AG04450 (cell line): ENCODE data around the gene TNC. TPM values are rescaled to one million over a fixed set of nuclear protein-coding genes. Genes with fewer than 3 reads are reported as not detected.

Source experiments
- CTCF ChIA-PET: fragments of 300-600, 350-600 bp; formaldehyde crosslinking; extraction: SDS; loops from one replicate; lab custom pipeline; 2022; ENCODE audit warnings: antibody characterized with exemption, inconsistent platforms; lab: Charles Lee
- POLR2A ChIA-PET: fragments of 350-600 bp; formaldehyde crosslinking; extraction: SDS; loops from one replicate; lab custom pipeline; 2021; ENCODE audit warnings: antibody characterized with exemption, inconsistent platforms; lab: Yijun Ruan, JAX
- DNase-seq: peaks from one replicate; pipeline ENCODE4 v3.0.0-alpha.2; 2011; ENCODE audit warnings: low read depth, low spot score
- H3K27ac ChIP-seq: one replicate; pipeline ENCODE4 v1.5.1; 2012; ENCODE audit warnings: low read depth, low read length, control low read depth
- H3K27me3 ChIP-seq: one replicate; pipeline ENCODE4 v1.6.0; 2012; ENCODE audit warnings: low read length; ENCODE audit not compliant: control insufficient read depth, insufficient read depth
- H3K4me3 ChIP-seq: 2 replicates; pipeline ENCODE4 v1.5.1; 2011; ENCODE audit warnings: mild to moderate bottlenecking, low read depth, low read length, control low read depth
- H3K9me3 ChIP-seq: 2 replicates; pipeline ENCODE4 v1.5.1; 2012; ENCODE audit warnings: low read length; ENCODE audit not compliant: control insufficient read depth, insufficient read depth
- polyA plus RNA-seq: library from polyadenylated mRNA; depleted of rRNA; stranded (reverse); fragments of >200 nt; gene quantifications from 2 replicates; pipeline ENCODE4 v1.2.3, GENCODE V29; 2011
- TF ChIP-seq, protein P1 (sequence below): IDR thresholded peaks from 2 replicates; pipeline ENCODE4 v1.5.1; 2011; ENCODE audit warnings: low read depth, low read length, control low read depth, inconsistent platforms

The TNC gene
- polyA plus RNA-seq, 1 experiment: 265 TPM

- TF ChIP-seq, protein P1, sequence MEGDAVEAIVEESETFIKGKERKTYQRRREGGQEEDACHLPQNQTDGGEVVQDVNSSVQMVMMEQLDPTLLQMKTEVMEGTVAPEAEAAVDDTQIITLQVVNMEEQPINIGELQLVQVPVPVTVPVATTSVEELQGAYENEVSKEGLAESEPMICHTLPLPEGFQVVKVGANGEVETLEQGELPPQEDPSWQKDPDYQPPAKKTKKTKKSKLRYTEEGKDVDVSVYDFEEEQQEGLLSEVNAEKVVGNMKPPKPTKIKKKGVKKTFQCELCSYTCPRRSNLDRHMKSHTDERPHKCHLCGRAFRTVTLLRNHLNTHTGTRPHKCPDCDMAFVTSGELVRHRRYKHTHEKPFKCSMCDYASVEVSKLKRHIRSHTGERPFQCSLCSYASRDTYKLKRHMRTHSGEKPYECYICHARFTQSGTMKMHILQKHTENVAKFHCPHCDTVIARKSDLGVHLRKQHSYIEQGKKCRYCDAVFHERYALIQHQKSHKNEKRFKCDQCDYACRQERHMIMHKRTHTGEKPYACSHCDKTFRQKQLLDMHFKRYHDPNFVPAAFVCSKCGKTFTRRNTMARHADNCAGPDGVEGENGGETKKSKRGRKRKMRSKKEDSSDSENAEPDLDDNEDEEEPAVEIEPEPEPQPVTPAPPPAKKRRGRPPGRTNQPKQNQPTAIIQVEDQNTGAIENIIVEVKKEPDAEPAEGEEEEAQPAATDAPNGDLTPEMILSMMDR: no peak
- no peak overlapping the region for H3K4me3 ChIP-seq
- peak; percentile 47 for DNase-seq
- ChIA-PET POLR2A (interaction anchor here (0.6 to 1.1 kb wide), 2 partner anchors 9 to 31 kb away, joined by 3 to 5 read pairs; no protein-coding TSS in a partner anchor), CTCF (interaction anchor here (0.6 kb wide), 1 partner anchor 21 kb away, joined by 3 read pairs; no protein-coding TSS in a partner anchor)
- H3K27me3 ChIP-seq: no peaks in the 10 kb centered on the region
- peak overlapping the region; percentile 55 for H3K27ac ChIP-seq
- H3K9me3 ChIP-seq: no peaks in the 10 kb centered on the region
Observed at GRCh38 chr9:115035841-115036612, 81.9 kb downstream of the TNC start.

GRCh38 chr9:115034801-115035200 is 83.2 kb downstream of the TNC start:
- no peak overlapping the region for H3K4me3 ChIP-seq
- peak overlapping the region; percentile 55 for H3K27ac ChIP-seq
- peak; percentile 59 for DNase-seq
- TF ChIP-seq, protein P1: no peak
- ChIA-PET POLR2A (interaction anchor here (0.6 to 1.1 kb wide), 2 partner anchors 32 to 60 kb away, joined by 3 read pairs; no protein-coding TSS in a partner anchor), CTCF (interaction anchor here (0.6 to 0.7 kb wide), 2 partner anchors 20 to 366 kb away, joined by 3 to 4 read pairs; no protein-coding TSS in a partner anchor)
- no peaks in the 10 kb centered on the region for H3K27me3 ChIP-seq
- H3K9me3 ChIP-seq: no peaks in the 10 kb centered on the region

DNA sequence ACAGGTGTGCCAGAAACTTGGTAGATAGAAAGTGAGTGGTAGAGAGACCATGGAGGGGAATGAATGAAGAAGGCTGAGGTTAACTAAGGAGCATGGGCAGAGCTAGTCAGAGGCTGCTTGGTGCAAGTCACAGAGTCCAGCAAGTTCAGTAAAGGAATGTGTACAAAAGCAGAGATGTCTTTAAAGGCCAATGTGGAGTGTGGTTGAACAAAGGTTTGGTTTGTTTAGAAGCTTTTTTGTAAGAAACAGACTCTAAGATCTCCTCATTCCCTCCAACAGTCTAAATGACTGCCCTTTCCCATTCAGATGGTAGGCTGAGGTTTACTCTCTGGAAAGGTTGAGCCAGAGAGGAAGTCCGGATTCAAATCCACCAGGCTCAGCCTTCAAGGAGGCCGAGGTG is 84.2 kb downstream of the TNC start:
- POLR2A ChIA-PET: no interaction called here
- Histone ChIP-seq H3K27ac (no peak overlapping the region), H3K4me3 (no peak overlapping the region), H3K9me3 (no peaks in the 10 kb centered on the region), H3K27me3 (no peaks in the 10 kb centered on the region)
- DNase-seq: no peak
- CTCF ChIA-PET: interaction anchor here (0.7 to 2.1 kb wide), 2 partner anchors 372 to 490 kb away, joined by 3 to 5 read pairs; no protein-coding TSS in a partner anchor
- TF ChIP-seq, protein P1: no peak

DNA sequence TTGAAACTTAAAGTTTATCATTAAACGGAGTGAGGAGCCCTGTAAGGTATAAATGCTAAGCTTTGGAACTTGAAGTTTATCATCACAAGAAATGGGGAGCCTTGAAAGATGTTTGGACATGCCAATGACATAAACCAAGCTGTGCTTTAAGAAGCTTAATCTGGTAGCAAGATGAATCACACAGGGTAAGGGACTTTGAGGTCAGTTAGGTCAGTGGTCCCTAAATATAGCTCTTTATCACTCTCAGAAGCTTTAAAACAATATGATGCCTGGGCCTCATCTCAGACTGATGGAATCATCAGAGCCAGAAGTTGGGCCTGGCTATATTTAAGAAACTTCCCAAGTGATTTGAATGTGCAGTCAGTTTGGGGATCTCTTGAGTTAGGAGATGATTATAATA is 85.7 kb downstream of the TNC start:
- TF ChIP-seq, protein P1: no peak
- DNase-seq: no peak
- Histone ChIP-seq H3K9me3 (no peaks in the 10 kb centered on the region), H3K4me3 (no peak overlapping the region), H3K27ac (no peak overlapping the region), H3K27me3 (no peaks in the 10 kb centered on the region)
- ChIA-PET POLR2A (interaction anchor here (0.6 kb wide), 1 partner anchor 61 kb away, joined by 3 read pairs; no protein-coding TSS in a partner anchor), CTCF (interaction anchor here (0.5 to 2.1 kb wide), 5 partner anchors 17 to 545 kb away, joined by 3 to 5 read pairs (median 3); partner anchors contain the start of gene ATP6V1G1)
